ENCODE measurements around the gene EFEMP2. TPM values are rescaled to one million over a fixed set of nuclear protein-coding genes. Genes with fewer than 3 reads are reported as not detected.

Gene EFEMP2
- total and polyA plus RNA-seq, 10 of the 15 experiments (the other 5 are each of a cell fraction or from before 2014, with no cell fraction given): 0.24 to 13.2 (median 1.3) TPM; not detected in 1

DNA sequence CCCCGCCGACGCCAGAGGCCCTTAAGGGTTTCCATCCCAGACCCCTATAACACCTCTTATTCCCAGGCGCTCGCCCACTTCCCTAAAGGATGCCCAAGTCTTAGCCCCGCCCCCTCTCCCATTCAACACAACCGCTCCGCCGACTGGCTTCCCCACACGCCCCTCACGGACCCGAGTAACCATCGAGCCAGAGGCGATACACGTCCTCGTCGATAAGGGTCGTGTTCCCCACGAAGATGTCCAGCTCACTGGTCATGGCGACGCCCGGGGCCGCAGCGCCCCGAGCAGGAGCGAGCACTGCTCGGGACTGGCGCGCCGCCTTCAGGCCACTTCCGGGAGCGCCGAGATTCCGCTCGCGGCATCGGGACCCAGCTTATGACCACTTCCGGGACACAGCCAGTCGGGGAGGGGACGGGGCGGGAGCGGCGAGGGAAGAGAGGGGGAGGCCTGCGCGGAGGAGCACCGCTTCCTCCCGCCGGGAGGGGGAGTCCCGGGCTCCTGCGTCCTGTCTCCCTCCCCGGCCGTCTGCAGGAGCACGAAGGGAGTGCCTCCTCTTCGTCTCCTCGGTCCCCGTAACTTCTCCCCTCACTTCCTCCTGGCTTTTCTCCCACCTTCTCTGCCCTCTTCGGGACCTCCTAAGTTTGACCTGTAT lies 15.7 kb upstream of the EFEMP2 start, which contains the start of gene FIBP (continued):
- TF ChIP-seq, protein P1, sequence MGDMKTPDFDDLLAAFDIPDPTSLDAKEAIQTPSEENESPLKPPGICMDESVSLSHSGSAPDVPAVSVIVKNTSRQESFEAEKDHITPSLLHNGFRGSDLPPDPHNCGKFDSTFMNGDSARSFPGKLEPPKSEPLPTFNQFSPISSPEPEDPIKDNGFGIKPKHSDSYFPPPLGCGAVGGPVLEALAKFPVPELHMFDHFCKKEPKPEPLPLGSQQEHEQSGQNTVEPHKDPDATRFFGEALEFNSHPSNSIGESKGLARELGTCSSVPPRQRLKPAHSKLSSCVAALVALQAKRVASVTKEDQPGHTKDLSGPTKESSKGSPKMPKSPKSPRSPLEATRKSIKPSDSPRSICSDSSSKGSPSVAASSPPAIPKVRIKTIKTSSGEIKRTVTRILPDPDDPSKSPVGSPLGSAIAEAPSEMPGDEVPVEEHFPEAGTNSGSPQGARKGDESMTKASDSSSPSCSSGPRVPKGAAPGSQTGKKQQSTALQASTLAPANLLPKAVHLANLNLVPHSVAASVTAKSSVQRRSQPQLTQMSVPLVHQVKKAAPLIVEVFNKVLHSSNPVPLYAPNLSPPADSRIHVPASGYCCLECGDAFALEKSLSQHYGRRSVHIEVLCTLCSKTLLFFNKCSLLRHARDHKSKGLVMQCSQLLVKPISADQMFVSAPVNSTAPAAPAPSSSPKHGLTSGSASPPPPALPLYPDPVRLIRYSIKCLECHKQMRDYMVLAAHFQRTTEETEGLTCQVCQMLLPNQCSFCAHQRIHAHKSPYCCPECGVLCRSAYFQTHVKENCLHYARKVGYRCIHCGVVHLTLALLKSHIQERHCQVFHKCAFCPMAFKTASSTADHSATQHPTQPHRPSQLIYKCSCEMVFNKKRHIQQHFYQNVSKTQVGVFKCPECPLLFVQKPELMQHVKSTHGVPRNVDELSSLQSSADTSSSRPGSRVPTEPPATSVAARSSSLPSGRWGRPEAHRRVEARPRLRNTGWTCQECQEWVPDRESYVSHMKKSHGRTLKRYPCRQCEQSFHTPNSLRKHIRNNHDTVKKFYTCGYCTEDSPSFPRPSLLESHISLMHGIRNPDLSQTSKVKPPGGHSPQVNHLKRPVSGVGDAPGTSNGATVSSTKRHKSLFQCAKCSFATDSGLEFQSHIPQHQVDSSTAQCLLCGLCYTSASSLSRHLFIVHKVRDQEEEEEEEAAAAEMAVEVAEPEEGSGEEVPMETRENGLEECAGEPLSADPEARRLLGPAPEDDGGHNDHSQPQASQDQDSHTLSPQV (IDR thresholded peaks at IDR 0.05): 0 out of 2 replicates have a peak, but pooled peaks have one; percentile 70
- TF ChIP-seq, protein P2, sequence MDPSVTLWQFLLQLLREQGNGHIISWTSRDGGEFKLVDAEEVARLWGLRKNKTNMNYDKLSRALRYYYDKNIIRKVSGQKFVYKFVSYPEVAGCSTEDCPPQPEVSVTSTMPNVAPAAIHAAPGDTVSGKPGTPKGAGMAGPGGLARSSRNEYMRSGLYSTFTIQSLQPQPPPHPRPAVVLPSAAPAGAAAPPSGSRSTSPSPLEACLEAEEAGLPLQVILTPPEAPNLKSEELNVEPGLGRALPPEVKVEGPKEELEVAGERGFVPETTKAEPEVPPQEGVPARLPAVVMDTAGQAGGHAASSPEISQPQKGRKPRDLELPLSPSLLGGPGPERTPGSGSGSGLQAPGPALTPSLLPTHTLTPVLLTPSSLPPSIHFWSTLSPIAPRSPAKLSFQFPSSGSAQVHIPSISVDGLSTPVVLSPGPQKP (IDR thresholded peaks at IDR 0.05; ENCODE audit: low read depth, low read length): peak; percentile 92
- TF ChIP-seq TARDBP (IDR thresholded peaks at IDR 0.05; ENCODE audit: borderline replicate concordance) (no peak), ZNF274 (IDR thresholded peaks at IDR 0.05; ENCODE audit: insufficient read depth, insufficient read length) (no peak), BCL11A (IDR thresholded peaks at IDR 0.05; ENCODE audit: low read depth, low read length) (0 out of 2 replicates have a peak, but pooled peaks have one; percentile 32), PBX3 (IDR thresholded peaks at IDR 0.05; ENCODE audit: insufficient replicate concordance, low read depth, low read length) (no peak), MXI1 (IDR thresholded peaks at IDR 0.05; ENCODE audit: low read depth, low read length) (no peak), MTA2 (IDR thresholded peaks at IDR 0.05; ENCODE audit: low read depth) (no peak), NRF1 (conservative IDR thresholded peaks at IDR 0.05; ENCODE audit: low read depth, low read length) (no peak), NR2F1 (conservative IDR thresholded peaks at IDR 0.05) (0 out of 2 replicates have a peak, but pooled peaks have one; percentile 10), SPI1 (IDR thresholded peaks at IDR 0.05; ENCODE audit: borderline replicate concordance, insufficient read depth, low read depth, low read length) (peak; percentile 31; the same call in 1 of the 2 replicates), ATF7 (IDR thresholded peaks at IDR 0.05; ENCODE audit: low read depth) (peak; percentile 32; the same call in 1 of the 2 replicates), EZH2 (IDR thresholded peaks at IDR 0.05; ENCODE audit: borderline replicate concordance, control insufficient read depth, low read depth, low read length) (no peak), TBL1XR1 (IDR thresholded peaks at IDR 0.05; ENCODE audit: low read depth, low read length) (no peak; the same call in 1 of the 2 replicates), MTA3 (IDR thresholded peaks at IDR 0.05; ENCODE audit: borderline replicate concordance, low read length) (no peak), STAT1 (conservative IDR thresholded peaks at IDR 0.05) (0 out of 2 replicates have a peak, but pooled peaks have one; percentile 37), NFYA (IDR thresholded peaks at IDR 0.05; ENCODE audit: borderline replicate concordance, low read depth, low read length) (no peak)
- TF ChIP-seq, protein P3, sequence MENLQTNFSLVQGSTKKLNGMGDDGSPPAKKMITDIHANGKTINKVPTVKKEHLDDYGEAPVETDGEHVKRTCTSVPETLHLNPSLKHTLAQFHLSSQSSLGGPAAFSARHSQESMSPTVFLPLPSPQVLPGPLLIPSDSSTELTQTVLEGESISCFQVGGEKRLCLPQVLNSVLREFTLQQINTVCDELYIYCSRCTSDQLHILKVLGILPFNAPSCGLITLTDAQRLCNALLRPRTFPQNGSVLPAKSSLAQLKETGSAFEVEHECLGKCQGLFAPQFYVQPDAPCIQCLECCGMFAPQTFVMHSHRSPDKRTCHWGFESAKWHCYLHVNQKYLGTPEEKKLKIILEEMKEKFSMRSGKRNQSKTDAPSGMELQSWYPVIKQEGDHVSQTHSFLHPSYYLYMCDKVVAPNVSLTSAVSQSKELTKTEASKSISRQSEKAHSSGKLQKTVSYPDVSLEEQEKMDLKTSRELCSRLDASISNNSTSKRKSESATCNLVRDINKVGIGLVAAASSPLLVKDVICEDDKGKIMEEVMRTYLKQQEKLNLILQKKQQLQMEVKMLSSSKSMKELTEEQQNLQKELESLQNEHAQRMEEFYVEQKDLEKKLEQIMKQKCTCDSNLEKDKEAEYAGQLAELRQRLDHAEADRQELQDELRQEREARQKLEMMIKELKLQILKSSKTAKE (IDR thresholded peaks at IDR 0.05; ENCODE audit: low read depth, poor library complexity, severe bottlenecking): no peak
- TF ChIP-seq, protein P4, sequence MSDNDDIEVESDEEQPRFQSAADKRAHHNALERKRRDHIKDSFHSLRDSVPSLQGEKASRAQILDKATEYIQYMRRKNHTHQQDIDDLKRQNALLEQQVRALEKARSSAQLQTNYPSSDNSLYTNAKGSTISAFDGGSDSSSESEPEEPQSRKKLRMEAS (IDR thresholded peaks at IDR 0.05; ENCODE audit: low read depth, low read length): no peak

All from GM12878 (cell line).